NB4 (cell line): Measurements from ENCODE around the gene UHRF1.

Experiments used
- DNase-seq: peaks from one replicate; pipeline ENCODE4 v3.0.0; 2010; ENCODE audit warnings: low read depth
- H3K4me3 ChIP-seq: one replicate; pipeline ENCODE4 v1.5.1; 2011; ENCODE audit warnings: mild to moderate bottlenecking, low read depth, low read length, moderate library complexity
- MYC ChIP-seq: IDR thresholded peaks from 2 replicates; pipeline ENCODE4 v1.6.1; 2011; ENCODE audit warnings: low read depth, low read length
- POLR2A ChIP-seq: IDR thresholded peaks from 2 replicates; pipeline ENCODE4 v1.6.1; 2011; ENCODE audit warnings: mild to moderate bottlenecking; ENCODE audit not compliant: insufficient read length; ENCODE audit errors: extremely low read depth
- TF ChIP-seq, protein P1 (sequence below): IDR thresholded peaks from one replicate; pipeline ENCODE4 v1.5.1; 2012; ENCODE audit warnings: low read depth, low read length
- TF ChIP-seq, protein P2 (sequence below): IDR thresholded peaks from 2 replicates; pipeline ENCODE4 v1.6.1; 2011; ENCODE audit warnings: low read depth, low read length

UHRF1 gene

GRCh38 chr19:4908360-4908759 lies 941 bp upstream of the UHRF1 start:
- TF ChIP-seq, protein P1, sequence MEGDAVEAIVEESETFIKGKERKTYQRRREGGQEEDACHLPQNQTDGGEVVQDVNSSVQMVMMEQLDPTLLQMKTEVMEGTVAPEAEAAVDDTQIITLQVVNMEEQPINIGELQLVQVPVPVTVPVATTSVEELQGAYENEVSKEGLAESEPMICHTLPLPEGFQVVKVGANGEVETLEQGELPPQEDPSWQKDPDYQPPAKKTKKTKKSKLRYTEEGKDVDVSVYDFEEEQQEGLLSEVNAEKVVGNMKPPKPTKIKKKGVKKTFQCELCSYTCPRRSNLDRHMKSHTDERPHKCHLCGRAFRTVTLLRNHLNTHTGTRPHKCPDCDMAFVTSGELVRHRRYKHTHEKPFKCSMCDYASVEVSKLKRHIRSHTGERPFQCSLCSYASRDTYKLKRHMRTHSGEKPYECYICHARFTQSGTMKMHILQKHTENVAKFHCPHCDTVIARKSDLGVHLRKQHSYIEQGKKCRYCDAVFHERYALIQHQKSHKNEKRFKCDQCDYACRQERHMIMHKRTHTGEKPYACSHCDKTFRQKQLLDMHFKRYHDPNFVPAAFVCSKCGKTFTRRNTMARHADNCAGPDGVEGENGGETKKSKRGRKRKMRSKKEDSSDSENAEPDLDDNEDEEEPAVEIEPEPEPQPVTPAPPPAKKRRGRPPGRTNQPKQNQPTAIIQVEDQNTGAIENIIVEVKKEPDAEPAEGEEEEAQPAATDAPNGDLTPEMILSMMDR: no peak
- TF ChIP-seq, protein P2, sequence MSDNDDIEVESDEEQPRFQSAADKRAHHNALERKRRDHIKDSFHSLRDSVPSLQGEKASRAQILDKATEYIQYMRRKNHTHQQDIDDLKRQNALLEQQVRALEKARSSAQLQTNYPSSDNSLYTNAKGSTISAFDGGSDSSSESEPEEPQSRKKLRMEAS: no peak
- no peak for TF ChIP-seq MYC
- no peak for TF ChIP-seq POLR2A
- no peak overlapping the region for H3K4me3 ChIP-seq
- DNase-seq: no peak

DNA sequence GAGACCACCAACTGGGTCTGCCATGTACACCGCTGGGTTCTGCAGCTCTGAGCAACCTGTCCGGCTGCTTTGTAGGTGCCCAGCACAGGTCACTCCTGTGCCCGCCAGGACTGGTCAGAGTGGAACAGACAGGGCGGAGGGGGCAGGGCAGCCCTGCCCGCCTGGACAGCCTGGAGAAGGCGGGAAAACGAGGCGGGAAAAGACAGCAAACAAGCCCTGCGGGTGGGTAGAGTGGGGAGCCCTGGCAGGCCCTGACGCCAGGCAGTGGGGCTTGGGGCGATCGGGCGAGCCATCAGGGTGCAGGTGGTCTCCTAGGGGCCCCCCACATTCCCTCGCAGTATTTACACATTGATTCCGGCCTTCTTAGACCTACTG lies 533 bp upstream of the UHRF1 start:
- TF ChIP-seq MYC: no peak
- TF ChIP-seq, protein P1: no peak
- TF ChIP-seq, protein P2: no peak
- no peak for TF ChIP-seq POLR2A
- H3K4me3 ChIP-seq: no peak overlapping the region
- DNase-seq: no peak

- DNase-seq: peak; percentile 92
- TF ChIP-seq MYC: no peak
- no peak for TF ChIP-seq POLR2A
- TF ChIP-seq, protein P2: no peak
- H3K4me3 ChIP-seq: peak overlapping the region; percentile 92
Measured at GRCh38 chr19:4909897-4910593, 744 bp downstream of the UHRF1 start.

DNA sequence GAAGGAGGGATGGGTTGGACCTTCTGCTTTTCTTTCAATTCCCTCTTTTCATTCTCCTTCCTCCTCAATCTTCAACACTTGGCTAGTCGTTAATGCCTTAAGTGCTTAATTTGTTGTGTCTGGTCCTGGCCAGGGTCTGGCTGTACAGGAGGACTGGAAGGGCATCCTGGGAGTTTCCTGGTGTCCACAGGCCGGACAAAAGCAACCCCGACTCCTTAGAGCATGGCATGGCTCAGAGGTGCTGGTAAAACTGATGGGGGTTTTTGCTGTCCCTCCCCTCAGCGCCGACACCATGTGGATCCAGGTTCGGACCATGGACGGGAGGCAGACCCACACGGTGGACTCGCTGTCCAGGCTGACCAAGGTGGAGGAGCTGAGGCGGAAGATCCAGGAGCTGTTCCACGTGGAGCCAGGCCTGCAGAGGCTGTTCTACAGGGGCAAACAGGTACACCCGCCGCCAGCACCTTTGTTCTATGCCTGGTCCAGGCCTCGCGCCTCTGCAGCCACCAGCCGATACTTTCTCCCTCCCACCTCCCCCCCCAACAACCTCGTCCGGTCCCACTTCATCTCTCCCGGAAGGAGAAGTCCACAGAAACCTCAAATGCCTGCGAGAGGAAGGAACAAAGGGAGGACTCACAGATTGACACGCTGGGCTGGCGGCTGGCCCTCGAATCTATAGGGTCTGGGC lies 1.4 kb downstream of the UHRF1 start:
- DNase-seq: peak; percentile 82
- H3K4me3 ChIP-seq: peak overlapping the region; percentile 92
- TF ChIP-seq, protein P2: peak; percentile 28; the same call in 1 of the 2 replicates
- TF ChIP-seq, protein P1: no peak

GRCh38 chr19:4911314-4911713 lies 2.0 kb downstream of the UHRF1 start:
- no peak for DNase-seq
- TF ChIP-seq, protein P2: no peak
- TF ChIP-seq, protein P1: no peak
- TF ChIP-seq POLR2A (no peak), MYC (no peak)
- peak overlapping the region; percentile 92 for H3K4me3 ChIP-seq
